ENCODE results near the gene NADK2. TPM values are rescaled to one million over a fixed set of nuclear protein-coding genes. Genes with fewer than 3 reads are reported as not detected.
A peak's percentile ranks its signal among the peaks of the same experiment; 100 is the strongest.

NADK2 gene
- total RNA-seq, 6 experiments from 2014 or later: 102 to 253 (median 142) TPM

- 90% methylated on average over 2 of the region's 3 CpGs for WGBS (ENCODE audit: insufficient coverage, low coverage, low lambda C conversion rate, missing lambda C conversion rate)
- H3K27ac ChIP-seq: no peak overlapping the region
These were observed 9.2 kb downstream of the NADK2 start for GRCh38 chr5:36232533-36232932.

GRCh38 chr5:36230151-36230790 is 11.5 kb downstream of the NADK2 start:
- Histone ChIP-seq H3K27me3 (no peaks in the 10 kb centered on the region), H3K4me3 (no peak overlapping the region), H3K4me1 (peaks cover 0 to 29% (median 7%) of the 10 kb centered on the region in 4 donors), H3K27ac (no peak overlapping the region), H3K9me3 (no peaks in the 10 kb centered on the region), H3K36me3 (peaks cover 0 to 13% (median 6%) of the 10 kb centered on the region in 4 donors)
- WGBS (ENCODE audit: insufficient coverage, low coverage, low lambda C conversion rate, missing lambda C conversion rate): 100% methylated on average over 1 of the region's 1 CpG
- ATAC-seq (no peak), DNase-seq (no peak)
- intact Hi-C loops (cut with DNase I): no loop called here
- TF ChIP-seq, protein P1, sequence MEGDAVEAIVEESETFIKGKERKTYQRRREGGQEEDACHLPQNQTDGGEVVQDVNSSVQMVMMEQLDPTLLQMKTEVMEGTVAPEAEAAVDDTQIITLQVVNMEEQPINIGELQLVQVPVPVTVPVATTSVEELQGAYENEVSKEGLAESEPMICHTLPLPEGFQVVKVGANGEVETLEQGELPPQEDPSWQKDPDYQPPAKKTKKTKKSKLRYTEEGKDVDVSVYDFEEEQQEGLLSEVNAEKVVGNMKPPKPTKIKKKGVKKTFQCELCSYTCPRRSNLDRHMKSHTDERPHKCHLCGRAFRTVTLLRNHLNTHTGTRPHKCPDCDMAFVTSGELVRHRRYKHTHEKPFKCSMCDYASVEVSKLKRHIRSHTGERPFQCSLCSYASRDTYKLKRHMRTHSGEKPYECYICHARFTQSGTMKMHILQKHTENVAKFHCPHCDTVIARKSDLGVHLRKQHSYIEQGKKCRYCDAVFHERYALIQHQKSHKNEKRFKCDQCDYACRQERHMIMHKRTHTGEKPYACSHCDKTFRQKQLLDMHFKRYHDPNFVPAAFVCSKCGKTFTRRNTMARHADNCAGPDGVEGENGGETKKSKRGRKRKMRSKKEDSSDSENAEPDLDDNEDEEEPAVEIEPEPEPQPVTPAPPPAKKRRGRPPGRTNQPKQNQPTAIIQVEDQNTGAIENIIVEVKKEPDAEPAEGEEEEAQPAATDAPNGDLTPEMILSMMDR (IDR thresholded peaks at IDR 0.05): no peak
- no peak for TF ChIP-seq POLR2A (IDR thresholded peaks at IDR 0.05)

More at GRCh38 chr5:36232533-36232932, 9.2 kb downstream of the NADK2 start:
- Histone ChIP-seq H3K27me3 (no peaks in the 10 kb centered on the region), H3K4me3 (no peak overlapping the region), H3K36me3 (no peaks in the 10 kb centered on the region), H3K9me3 (no peaks in the 10 kb centered on the region), H3K4me1 (peaks cover 0 to 49% (median 18%) of the 10 kb centered on the region in 4 donors)
- ATAC-seq (no peak), DNase-seq (no peak)
- no peak for TF ChIP-seq POLR2A (IDR thresholded peaks at IDR 0.05)
- TF ChIP-seq, protein P1 (IDR thresholded peaks at IDR 0.05): no peak
- intact Hi-C loops (cut with DNase I): no loop called here

- DNase-seq (no peak), ATAC-seq (peak in 1 of 4 donors; percentile 37)
- 86% methylated on average over 5 of the region's 7 CpGs for WGBS (ENCODE audit: insufficient coverage, low coverage, low lambda C conversion rate, missing lambda C conversion rate)
- Histone ChIP-seq H3K9me3 (no peaks in the 10 kb centered on the region), H3K27me3 (no peaks in the 10 kb centered on the region), H3K4me1 (peaks cover 0 to 21% (median 3%) of the 10 kb centered on the region in 4 donors), H3K27ac (no peak overlapping the region), H3K4me3 (no peak overlapping the region), H3K36me3 (peaks cover 0 to 26% (median 10%) of the 10 kb centered on the region in 4 donors)
- intact Hi-C loops (cut with DNase I): no loop called here
- no peak for TF ChIP-seq POLR2A (IDR thresholded peaks at IDR 0.05)
These were observed 13.2 kb downstream of the NADK2 start for GRCh38 chr5:36228505-36228904.

DNA sequence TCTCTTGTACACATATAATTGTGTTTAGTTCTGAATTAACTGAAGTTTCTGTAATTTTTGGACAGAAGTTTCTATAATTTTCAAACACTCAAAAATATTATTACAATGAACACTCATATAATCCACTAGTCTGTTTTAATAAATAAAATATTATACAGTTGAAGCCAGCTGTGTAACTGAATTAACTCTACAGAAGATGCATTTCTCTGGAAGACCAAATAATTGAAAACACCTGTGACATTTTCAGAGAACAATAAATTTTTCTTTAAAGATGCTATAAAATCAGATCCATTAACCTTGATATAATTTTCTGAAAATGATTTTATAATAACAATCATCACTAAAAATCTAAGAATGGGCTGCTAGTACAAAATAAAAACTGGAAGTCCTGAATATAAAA is 14.7 kb downstream of the NADK2 start:
- Histone ChIP-seq H3K27me3 (no peaks in the 10 kb centered on the region), H3K4me3 (no peak overlapping the region), H3K4me1 (peaks cover 0 to 13% (median 3%) of the 10 kb centered on the region in 4 donors), H3K36me3 (peaks cover 0 to 38% (median 13%) of the 10 kb centered on the region in 4 donors), H3K9me3 (no peaks in the 10 kb centered on the region), H3K27ac (no peak overlapping the region)
- no peak for ATAC-seq
- TF ChIP-seq POLR2A (IDR thresholded peaks at IDR 0.05): no peak
- TF ChIP-seq, protein P1 (IDR thresholded peaks at IDR 0.05): no peak
- intact Hi-C loops (cut with DNase I): no loop called here
- no peak for DNase-seq

- Histone ChIP-seq H3K27ac (no peak overlapping the region), H3K4me1 (peaks cover 0 to 25% (median under 1%) of the 10 kb centered on the region in 4 donors), H3K9me3 (no peaks in the 10 kb centered on the region), H3K27me3 (no peaks in the 10 kb centered on the region), H3K4me3 (no peak overlapping the region), H3K36me3 (peaks cover 0 to 49% (median 16%) of the 10 kb centered on the region in 4 donors)
- no peak for DNase-seq
- intact Hi-C loops (cut with DNase I): no loop called here
- TF ChIP-seq, protein P1 (IDR thresholded peaks at IDR 0.05): no peak
- TF ChIP-seq POLR2A (IDR thresholded peaks at IDR 0.05): no peak
- ATAC-seq: no peak
- 100% methylated on average over 1 of the region's 1 CpG for WGBS (ENCODE audit: insufficient coverage, low coverage, low lambda C conversion rate, missing lambda C conversion rate)
These were observed 19.1 kb downstream of the NADK2 start for GRCh38 chr5:36222620-36223019.
